Measurements from ENCODE around the gene FAM180B.

Gene FAM180B

GRCh38 chr11:47569646-47570045 is 16.8 kb upstream of the FAM180B start:
- no peak for DNase-seq

- DNase-seq = no peak
Observed at GRCh38 chr11:47570651-47571356, 15.7 kb upstream of the FAM180B start.

- DNase-seq = no peak
Observed at GRCh38 chr11:47571357-47571729, 15.1 kb upstream of the FAM180B start.

GRCh38 chr11:47571895-47572294 is 14.6 kb upstream of the FAM180B start:
- DNase-seq = peak; percentile 43

- DNase-seq = no peak
Observed at GRCh38 chr11:47572715-47573255, 13.7 kb upstream of the FAM180B start.

- no peak for DNase-seq
Observed at GRCh38 chr11:47573321-47573720, 13.2 kb upstream of the FAM180B start.

- DNase-seq = no peak
Observed at GRCh38 chr11:47577460-47578041, 8.9 kb upstream of the FAM180B start.

- DNase-seq = peak; percentile 88
Observed at GRCh38 chr11:47578524-47579494, 7.7 kb upstream of the FAM180B start, which contains the start of the genes KBTBD4 and NDUFS3. Gene KBTBD4, minus strand, starts transcription at chr11:47578970. Its CDS starts 19 bp downstream, at chr11:47578951. Gene NDUFS3, plus strand, starts transcription at chr11:47579074. Its CDS starts 18 bp downstream, at chr11:47579092.

GRCh38 chr11:47583844-47584243 is 2.6 kb upstream of the FAM180B start:
- no peak for DNase-seq

- no peak for DNase-seq
Observed at GRCh38 chr11:47587039-47587716, 700 bp downstream of the FAM180B start.

- no peak for DNase-seq
Observed at GRCh38 chr11:47587723-47588326, 1.3 kb downstream of the FAM180B start.

- DNase-seq = no peak
Observed at GRCh38 chr11:47589118-47589517, 2.6 kb downstream of the FAM180B start.

- no peak for DNase-seq
Observed at GRCh38 chr11:47589584-47589976, 3.1 kb downstream of the FAM180B start.

- DNase-seq = peak; percentile 38
Observed at GRCh38 chr11:47589977-47590861, 3.7 kb downstream of the FAM180B start.

- no peak for DNase-seq
Observed at GRCh38 chr11:47591764-47592163, 5.3 kb downstream of the FAM180B start.

GRCh38 chr11:47592251-47592650 is 5.8 kb downstream of the FAM180B start:
- DNase-seq = no peak

- DNase-seq = no peak
Observed at GRCh38 chr11:47592970-47593369, 6.5 kb downstream of the FAM180B start.

- no peak for DNase-seq
Observed at GRCh38 chr11:47593492-47593933, 7.0 kb downstream of the FAM180B start.

GRCh38 chr11:47593934-47594855 is 7.7 kb downstream of the FAM180B start, which contains the start of gene C1QTNF4:
Gene C1QTNF4, minus strand, starts transcription at chr11:47594411. Its CDS starts 3,601 bp downstream, at chr11:47590810.
- no peak for DNase-seq

All from fibroblast of skin of scalp (primary cell).